ENCODE data around the gene RPS29. TPM values are rescaled to one million over a fixed set of nuclear protein-coding genes. Genes with fewer than 3 reads are reported as not detected.

Gene RPS29
- total RNA-seq, 1 experiment from 2014 or later: 1,733 TPM

DNA sequence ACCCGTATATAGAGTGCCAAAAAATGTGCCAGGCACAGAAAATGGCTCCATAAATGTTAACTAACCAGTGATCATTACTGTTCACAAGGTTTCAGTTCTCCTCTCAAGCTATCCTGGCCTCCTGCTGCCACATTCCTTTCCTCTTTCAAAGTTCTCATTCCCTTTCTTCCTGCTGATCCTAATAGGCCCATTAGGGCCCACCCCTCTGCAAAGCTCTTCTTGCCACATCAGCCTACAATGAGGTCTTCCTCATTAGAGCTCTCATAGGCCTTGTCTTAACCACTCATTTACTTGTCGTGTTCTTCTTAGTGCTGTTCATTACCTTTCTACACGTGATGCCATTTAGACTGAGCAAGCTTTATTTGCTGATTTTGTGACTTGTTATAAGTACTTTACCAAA lies 40.5 kb downstream of the RPS29 start:
- BruUV-seq (replicated peaks): no TSS peak

GRCh38 chr14:49545071-49545470 lies 41.1 kb downstream of the RPS29 start:
- TF ChIP-seq, protein P1, sequence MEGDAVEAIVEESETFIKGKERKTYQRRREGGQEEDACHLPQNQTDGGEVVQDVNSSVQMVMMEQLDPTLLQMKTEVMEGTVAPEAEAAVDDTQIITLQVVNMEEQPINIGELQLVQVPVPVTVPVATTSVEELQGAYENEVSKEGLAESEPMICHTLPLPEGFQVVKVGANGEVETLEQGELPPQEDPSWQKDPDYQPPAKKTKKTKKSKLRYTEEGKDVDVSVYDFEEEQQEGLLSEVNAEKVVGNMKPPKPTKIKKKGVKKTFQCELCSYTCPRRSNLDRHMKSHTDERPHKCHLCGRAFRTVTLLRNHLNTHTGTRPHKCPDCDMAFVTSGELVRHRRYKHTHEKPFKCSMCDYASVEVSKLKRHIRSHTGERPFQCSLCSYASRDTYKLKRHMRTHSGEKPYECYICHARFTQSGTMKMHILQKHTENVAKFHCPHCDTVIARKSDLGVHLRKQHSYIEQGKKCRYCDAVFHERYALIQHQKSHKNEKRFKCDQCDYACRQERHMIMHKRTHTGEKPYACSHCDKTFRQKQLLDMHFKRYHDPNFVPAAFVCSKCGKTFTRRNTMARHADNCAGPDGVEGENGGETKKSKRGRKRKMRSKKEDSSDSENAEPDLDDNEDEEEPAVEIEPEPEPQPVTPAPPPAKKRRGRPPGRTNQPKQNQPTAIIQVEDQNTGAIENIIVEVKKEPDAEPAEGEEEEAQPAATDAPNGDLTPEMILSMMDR (IDR thresholded peaks at IDR 0.05; ENCODE audit: insufficient read depth in 1 of 2, low read depth in 1 of 2, low read length in 1 of 2, severe bottlenecking in 1 of 2, unreplicated experiment in 1 of 2): no peak
- no peak overlapping the region for H3K4me3 Mint-ChIP-seq (ENCODE audit: unreplicated experiment)
- H3K4me3 ChIP-seq (ENCODE audit: low read depth, low read length): no peak overlapping the region
- peaks cover 7% of the 10 kb centered on the region for H3K4me1 Mint-ChIP-seq (ENCODE audit: low read depth, unreplicated experiment)
- ChIA-PET POLR2A (no interaction called here), CTCF (no interaction called here)
- intact Hi-C loops (cut with micrococcal nuclease; ENCODE audit: unreplicated experiment): no loop called here
- no peaks in the 10 kb centered on the region for H3K27me3 ChIP-seq (replicated peaks; ENCODE audit: control insufficient read depth, insufficient read depth, low read length)
- no peaks in the 10 kb centered on the region for H3K36me3 ChIP-seq (ENCODE audit: control insufficient read depth, insufficient read depth, low read length)
- H3K27me3 Mint-ChIP-seq (ENCODE audit: insufficient read depth, unreplicated experiment): no peaks in the 10 kb centered on the region
- no peak overlapping the region for H3K27ac Mint-ChIP-seq (ENCODE audit: unreplicated experiment)
- DNase-seq: no peak
- BruUV-seq (replicated peaks): no TSS peak
- no peaks in the 10 kb centered on the region for H3K36me3 Mint-ChIP-seq (ENCODE audit: insufficient read depth, unreplicated experiment)
- peaks cover 20% of the 10 kb centered on the region for H3K9me3 ChIP-seq
- peaks cover 17% of the 10 kb centered on the region for H3K9me3 Mint-ChIP-seq (ENCODE audit: unreplicated experiment)
- H3K4me1 ChIP-seq: no peaks in the 10 kb centered on the region; the same call in 1 of the 2 replicates

More for the DNA sequence above, 40.5 kb downstream of the RPS29 start:
- H3K27ac Mint-ChIP-seq (ENCODE audit: unreplicated experiment): no peak overlapping the region
- peaks cover 7% of the 10 kb centered on the region for H3K4me1 Mint-ChIP-seq (ENCODE audit: low read depth, unreplicated experiment)
- no peak for DNase-seq
- CTCF ChIA-PET: no interaction called here
- H3K27me3 ChIP-seq (replicated peaks; ENCODE audit: control insufficient read depth, insufficient read depth, low read length): no peaks in the 10 kb centered on the region
- H3K27me3 Mint-ChIP-seq (ENCODE audit: insufficient read depth, unreplicated experiment): no peaks in the 10 kb centered on the region
- peaks cover 5% of the 10 kb centered on the region for H3K4me1 ChIP-seq
- TF ChIP-seq, protein P1 (IDR thresholded peaks at IDR 0.05; ENCODE audit: insufficient read depth in 1 of 2, low read depth in 1 of 2, low read length in 1 of 2, severe bottlenecking in 1 of 2, unreplicated experiment in 1 of 2): no peak
- H3K4me3 ChIP-seq (ENCODE audit: low read depth, low read length): no peak overlapping the region
- peaks cover 17% of the 10 kb centered on the region for H3K9me3 Mint-ChIP-seq (ENCODE audit: unreplicated experiment)
- H3K9me3 ChIP-seq: peaks cover 15% of the 10 kb centered on the region
- POLR2A ChIA-PET: no interaction called here
- intact Hi-C loops (cut with micrococcal nuclease; ENCODE audit: unreplicated experiment): no loop called here
- no peaks in the 10 kb centered on the region for H3K36me3 ChIP-seq (ENCODE audit: control insufficient read depth, insufficient read depth, low read length)
- H3K4me3 Mint-ChIP-seq (ENCODE audit: unreplicated experiment): no peak overlapping the region
- H3K36me3 Mint-ChIP-seq (ENCODE audit: insufficient read depth, unreplicated experiment): no peaks in the 10 kb centered on the region

- Mint-ChIP-seq H3K36me3 (ENCODE audit: insufficient read depth, unreplicated experiment) (no peaks in the 10 kb centered on the region), H3K27ac (ENCODE audit: unreplicated experiment) (no peak overlapping the region), H3K9me3 (ENCODE audit: unreplicated experiment) (peaks cover 15% of the 10 kb centered on the region), H3K27me3 (ENCODE audit: insufficient read depth, unreplicated experiment) (no peaks in the 10 kb centered on the region), H3K4me3 (ENCODE audit: unreplicated experiment) (no peak overlapping the region), H3K4me1 (ENCODE audit: low read depth, unreplicated experiment) (peaks cover 6% of the 10 kb centered on the region)
- H3K27me3 ChIP-seq (replicated peaks; ENCODE audit: control insufficient read depth, insufficient read depth, low read length): no peaks in the 10 kb centered on the region
- TF ChIP-seq, protein P1 (IDR thresholded peaks at IDR 0.05; ENCODE audit: insufficient read depth in 1 of 2, low read depth in 1 of 2, low read length in 1 of 2, severe bottlenecking in 1 of 2, unreplicated experiment in 1 of 2): no peak
- ChIA-PET POLR2A (no interaction called here), CTCF (no interaction called here)
- H3K4me3 ChIP-seq (ENCODE audit: low read depth, low read length): no peak overlapping the region
- no peak for DNase-seq
- H3K36me3 ChIP-seq (ENCODE audit: control insufficient read depth, insufficient read depth, low read length): no peaks in the 10 kb centered on the region
- BruUV-seq (replicated peaks): no TSS peak
- intact Hi-C loops (cut with micrococcal nuclease; ENCODE audit: unreplicated experiment): no loop called here
- H3K9me3 ChIP-seq: peaks cover 20% of the 10 kb centered on the region
- no peaks in the 10 kb centered on the region for H3K4me1 ChIP-seq
Measured at GRCh38 chr14:49541049-49541448, 45.1 kb downstream of the RPS29 start.

Data from Caco-2 (cell line).